ENCODE measurements around the gene RANGAP1. TPM values are rescaled to one million over a fixed set of nuclear protein-coding genes. Genes with fewer than 3 reads are reported as not detected.

The RANGAP1 gene
- polyA plus RNA-seq, 1 donor, result 40.3 TPM

DNA sequence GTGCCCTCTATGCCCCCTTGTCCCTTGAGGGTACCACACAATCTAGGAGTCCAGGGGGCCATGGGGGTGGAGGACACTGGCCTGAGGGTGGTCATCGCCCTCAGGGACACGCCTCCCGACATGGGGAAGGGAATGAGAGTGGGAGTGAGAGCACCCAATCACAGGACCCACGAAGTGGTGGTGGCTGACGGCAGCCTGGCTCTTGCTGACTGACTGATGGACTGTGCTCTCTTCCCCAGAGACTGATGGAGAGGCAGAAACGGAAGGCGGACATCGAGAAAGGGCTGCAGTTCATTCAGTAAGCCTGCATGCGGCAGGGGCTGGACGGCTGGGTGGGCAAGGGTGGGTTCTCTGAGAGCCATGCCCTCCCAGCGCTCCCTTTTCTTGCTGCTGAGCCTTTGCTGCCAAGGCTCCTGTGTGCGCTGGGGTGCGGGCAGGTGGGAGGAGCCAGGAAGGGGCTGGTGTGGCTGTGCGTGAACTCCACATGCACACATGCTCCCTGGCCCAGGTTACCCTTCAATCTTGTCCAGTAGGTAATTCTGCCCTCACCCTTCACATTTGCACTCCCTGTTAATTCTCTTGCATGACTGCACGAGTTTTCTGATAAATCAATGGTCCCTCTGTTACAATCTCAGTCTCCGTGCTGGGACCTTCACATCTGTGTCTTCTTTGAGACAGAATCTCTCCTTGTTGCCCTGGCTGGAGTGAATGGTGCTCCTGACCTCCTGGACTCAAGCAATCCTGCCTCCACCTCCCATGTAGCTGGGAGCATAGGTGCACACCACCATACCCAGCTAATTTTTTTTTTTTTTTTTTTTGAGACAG, 34.6 kb upstream of the RANGAP1 start:
- 82% methylated on average over 4 of the region's 16 CpGs for WGBS (ENCODE audit: insufficient coverage, low lambda C conversion rate)
- H3K4me1 ChIP-seq (ENCODE audit: control insufficient read depth, insufficient read depth, low read length), result peaks cover 5% of the 10 kb centered on the region
- H3K4me3 ChIP-seq (ENCODE audit: low read length), result no peak overlapping the region
- H3K9me3 ChIP-seq (ENCODE audit: control insufficient read depth, low read depth, low read length), result no peaks in the 10 kb centered on the region
- peaks cover 42% of the 10 kb centered on the region for H3K36me3 ChIP-seq (ENCODE audit: control insufficient read depth, insufficient read depth, low read length)
- no peak for DNase-seq
- H3K27ac ChIP-seq (ENCODE audit: low read length), result no peak overlapping the region
- H3K27me3 ChIP-seq (ENCODE audit: control insufficient read depth, insufficient read depth, low read length), result no peaks in the 10 kb centered on the region

- no peaks in the 10 kb centered on the region for H3K27me3 ChIP-seq (ENCODE audit: control insufficient read depth, insufficient read depth, low read length)
- no peaks in the 10 kb centered on the region for H3K9me3 ChIP-seq (ENCODE audit: control insufficient read depth, low read depth, low read length)
- H3K27ac ChIP-seq (ENCODE audit: low read length), result no peak overlapping the region
- no CpG with 5 or more reads among the region's 1 CpG for WGBS (ENCODE audit: insufficient coverage, low lambda C conversion rate)
- no peak overlapping the region for H3K4me3 ChIP-seq (ENCODE audit: low read length)
- H3K4me1 ChIP-seq (ENCODE audit: control insufficient read depth, insufficient read depth, low read length), result no peaks in the 10 kb centered on the region
- H3K36me3 ChIP-seq (ENCODE audit: control insufficient read depth, insufficient read depth, low read length), result peaks cover 12% of the 10 kb centered on the region
- no peak for DNase-seq
Measured at GRCh38 chr22:41315586-41315985, 29.6 kb upstream of the RANGAP1 start.

GRCh38 chr22:41314821-41315220, 28.8 kb upstream of the RANGAP1 start:
- 100% methylated on average over 1 of the region's 8 CpGs for WGBS (ENCODE audit: insufficient coverage, low lambda C conversion rate)
- H3K36me3 ChIP-seq (ENCODE audit: control insufficient read depth, insufficient read depth, low read length), result peaks cover 10% of the 10 kb centered on the region
- H3K4me3 ChIP-seq (ENCODE audit: low read length), result no peak overlapping the region
- H3K4me1 ChIP-seq (ENCODE audit: control insufficient read depth, insufficient read depth, low read length), result no peaks in the 10 kb centered on the region
- no peaks in the 10 kb centered on the region for H3K9me3 ChIP-seq (ENCODE audit: control insufficient read depth, low read depth, low read length)
- DNase-seq, result no peak
- H3K27me3 ChIP-seq (ENCODE audit: control insufficient read depth, insufficient read depth, low read length), result no peaks in the 10 kb centered on the region
- no peak overlapping the region for H3K27ac ChIP-seq (ENCODE audit: low read length)

- H3K36me3 ChIP-seq (ENCODE audit: control insufficient read depth, insufficient read depth, low read length), result peaks cover 15% of the 10 kb centered on the region
- H3K27me3 ChIP-seq (ENCODE audit: control insufficient read depth, insufficient read depth, low read length), result no peaks in the 10 kb centered on the region
- WGBS (ENCODE audit: insufficient coverage, low lambda C conversion rate), result no CpG with 5 or more reads among the region's 5 CpGs
- H3K27ac ChIP-seq (ENCODE audit: low read length), result no peak overlapping the region
- no peak overlapping the region for H3K4me3 ChIP-seq (ENCODE audit: low read length)
- no peak for DNase-seq
- no peaks in the 10 kb centered on the region for H3K9me3 ChIP-seq (ENCODE audit: control insufficient read depth, low read depth, low read length)
- H3K4me1 ChIP-seq (ENCODE audit: control insufficient read depth, insufficient read depth, low read length), result peaks cover 14% of the 10 kb centered on the region
Measured at GRCh38 chr22:41311487-41311886, 25.5 kb upstream of the RANGAP1 start.

DNA sequence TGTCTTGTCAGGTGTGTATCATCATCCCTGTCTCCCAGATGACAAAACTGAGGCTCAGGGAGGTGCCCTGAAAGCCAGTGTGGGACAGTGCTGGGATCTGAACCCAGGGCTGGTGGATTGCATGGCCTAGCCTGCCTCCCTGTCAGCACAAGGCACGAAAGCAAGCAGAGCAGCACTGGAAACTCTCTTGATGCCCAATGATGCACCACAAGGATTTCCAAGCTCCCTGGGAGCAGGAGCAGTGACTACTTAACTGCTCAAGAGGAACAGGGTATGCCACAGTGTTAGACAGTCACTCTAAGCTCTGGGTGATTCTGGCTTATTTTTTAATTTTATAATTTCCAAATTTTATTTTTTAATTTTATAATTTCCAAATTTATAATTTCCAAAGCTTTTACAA, 24.3 kb upstream of the RANGAP1 start:
- H3K27ac ChIP-seq (ENCODE audit: low read length), result no peak overlapping the region
- no peaks in the 10 kb centered on the region for H3K27me3 ChIP-seq (ENCODE audit: control insufficient read depth, insufficient read depth, low read length)
- no CpG with 5 or more reads among the region's 1 CpG for WGBS (ENCODE audit: insufficient coverage, low lambda C conversion rate)
- no peak overlapping the region for H3K4me3 ChIP-seq (ENCODE audit: low read length)
- no peaks in the 10 kb centered on the region for H3K9me3 ChIP-seq (ENCODE audit: control insufficient read depth, low read depth, low read length)
- peaks cover 12% of the 10 kb centered on the region for H3K36me3 ChIP-seq (ENCODE audit: control insufficient read depth, insufficient read depth, low read length)
- peaks cover 14% of the 10 kb centered on the region for H3K4me1 ChIP-seq (ENCODE audit: control insufficient read depth, insufficient read depth, low read length)
- DNase-seq, result no peak

DNA sequence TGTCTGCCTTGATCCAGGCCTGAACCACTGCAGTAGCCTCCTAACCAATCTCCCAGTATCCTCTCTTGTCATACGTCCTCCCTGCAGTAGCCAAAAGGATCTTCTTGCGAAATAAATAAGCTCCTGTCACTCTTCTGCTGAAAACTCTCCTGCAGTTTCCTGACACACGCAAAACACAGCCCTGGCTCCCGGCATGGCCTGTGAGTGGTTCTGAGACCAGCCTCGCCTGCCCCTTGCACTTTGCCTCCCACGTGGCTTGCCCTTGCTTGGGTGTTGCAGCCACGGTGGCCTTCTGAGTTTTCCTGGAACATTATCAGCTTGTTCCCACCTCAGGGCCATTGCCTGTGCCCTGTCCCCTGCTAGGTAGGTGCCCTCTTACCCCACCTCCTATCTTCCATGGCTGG, 22.6 kb upstream of the RANGAP1 start:
- peak overlapping the region; percentile 65 for H3K27ac ChIP-seq (ENCODE audit: low read length)
- no peaks in the 10 kb centered on the region for H3K27me3 ChIP-seq (ENCODE audit: control insufficient read depth, insufficient read depth, low read length)
- H3K4me3 ChIP-seq (ENCODE audit: low read length), result no peak overlapping the region
- H3K9me3 ChIP-seq (ENCODE audit: control insufficient read depth, low read depth, low read length), result no peaks in the 10 kb centered on the region
- peak; percentile 91 to 96 for DNase-seq
- H3K4me1 ChIP-seq (ENCODE audit: control insufficient read depth, insufficient read depth, low read length), result peaks cover 22% of the 10 kb centered on the region
- WGBS (ENCODE audit: insufficient coverage, low lambda C conversion rate), result no CpG with 5 or more reads among the region's 7 CpGs
- H3K36me3 ChIP-seq (ENCODE audit: control insufficient read depth, insufficient read depth, low read length), result peaks cover 11% of the 10 kb centered on the region

- Histone ChIP-seq H3K4me3 (ENCODE audit: low read length) (no peak overlapping the region), H3K27ac (ENCODE audit: low read length) (peak overlapping the region; percentile 65), H3K9me3 (ENCODE audit: control insufficient read depth, low read depth, low read length) (no peaks in the 10 kb centered on the region), H3K27me3 (ENCODE audit: control insufficient read depth, insufficient read depth, low read length) (no peaks in the 10 kb centered on the region), H3K4me1 (ENCODE audit: control insufficient read depth, insufficient read depth, low read length) (peaks cover 25% of the 10 kb centered on the region), H3K36me3 (ENCODE audit: control insufficient read depth, insufficient read depth, low read length) (peaks cover 11% of the 10 kb centered on the region)
- no peak for DNase-seq
- no CpG with 5 or more reads among the region's 3 CpGs for WGBS (ENCODE audit: insufficient coverage, low lambda C conversion rate)
Measured at GRCh38 chr22:41308054-41308453, 22.1 kb upstream of the RANGAP1 start.

GRCh38 chr22:41305646-41306045, 19.7 kb upstream of the RANGAP1 start:
- Histone ChIP-seq H3K4me1 (ENCODE audit: control insufficient read depth, insufficient read depth, low read length) (peaks cover 33% of the 10 kb centered on the region), H3K9me3 (ENCODE audit: control insufficient read depth, low read depth, low read length) (no peaks in the 10 kb centered on the region), H3K27ac (ENCODE audit: low read length) (no peak overlapping the region), H3K27me3 (ENCODE audit: control insufficient read depth, insufficient read depth, low read length) (no peaks in the 10 kb centered on the region), H3K36me3 (ENCODE audit: control insufficient read depth, insufficient read depth, low read length) (peaks cover 11% of the 10 kb centered on the region), H3K4me3 (ENCODE audit: low read length) (no peak overlapping the region)
- no CpG with 5 or more reads among the region's 4 CpGs for WGBS (ENCODE audit: insufficient coverage, low lambda C conversion rate)
- no peak for DNase-seq

DNA sequence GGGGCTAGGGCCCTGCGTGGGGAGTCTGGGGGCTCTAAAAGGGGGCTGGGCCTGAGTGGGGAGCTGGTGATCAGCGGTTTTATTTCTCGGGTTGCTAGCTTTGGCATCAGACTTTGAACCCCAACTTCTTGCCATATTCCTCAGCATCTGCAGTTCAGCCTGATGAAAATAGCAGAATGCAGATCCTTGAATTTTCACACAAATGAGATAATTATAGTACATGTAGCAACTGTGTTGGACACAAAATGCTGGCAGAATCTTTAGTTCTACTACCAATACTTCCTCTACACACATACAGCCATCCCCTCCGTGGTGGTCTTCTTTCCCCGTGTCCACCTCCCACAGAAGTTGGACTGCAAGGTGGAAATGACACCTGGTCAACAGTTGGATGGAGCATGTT, 16.8 kb upstream of the RANGAP1 start:
- H3K4me1 ChIP-seq (ENCODE audit: control insufficient read depth, insufficient read depth, low read length), result peaks cover 28% of the 10 kb centered on the region
- H3K9me3 ChIP-seq (ENCODE audit: control insufficient read depth, low read depth, low read length), result no peaks in the 10 kb centered on the region
- no peaks in the 10 kb centered on the region for H3K27me3 ChIP-seq (ENCODE audit: control insufficient read depth, insufficient read depth, low read length)
- peak overlapping the region; percentile 37 for H3K27ac ChIP-seq (ENCODE audit: low read length)
- peaks cover 8% of the 10 kb centered on the region for H3K36me3 ChIP-seq (ENCODE audit: control insufficient read depth, insufficient read depth, low read length)
- DNase-seq, result no peak
- no CpG with 5 or more reads among the region's 5 CpGs for WGBS (ENCODE audit: insufficient coverage, low lambda C conversion rate)
- H3K4me3 ChIP-seq (ENCODE audit: low read length), result peak overlapping the region; percentile 99

DNA sequence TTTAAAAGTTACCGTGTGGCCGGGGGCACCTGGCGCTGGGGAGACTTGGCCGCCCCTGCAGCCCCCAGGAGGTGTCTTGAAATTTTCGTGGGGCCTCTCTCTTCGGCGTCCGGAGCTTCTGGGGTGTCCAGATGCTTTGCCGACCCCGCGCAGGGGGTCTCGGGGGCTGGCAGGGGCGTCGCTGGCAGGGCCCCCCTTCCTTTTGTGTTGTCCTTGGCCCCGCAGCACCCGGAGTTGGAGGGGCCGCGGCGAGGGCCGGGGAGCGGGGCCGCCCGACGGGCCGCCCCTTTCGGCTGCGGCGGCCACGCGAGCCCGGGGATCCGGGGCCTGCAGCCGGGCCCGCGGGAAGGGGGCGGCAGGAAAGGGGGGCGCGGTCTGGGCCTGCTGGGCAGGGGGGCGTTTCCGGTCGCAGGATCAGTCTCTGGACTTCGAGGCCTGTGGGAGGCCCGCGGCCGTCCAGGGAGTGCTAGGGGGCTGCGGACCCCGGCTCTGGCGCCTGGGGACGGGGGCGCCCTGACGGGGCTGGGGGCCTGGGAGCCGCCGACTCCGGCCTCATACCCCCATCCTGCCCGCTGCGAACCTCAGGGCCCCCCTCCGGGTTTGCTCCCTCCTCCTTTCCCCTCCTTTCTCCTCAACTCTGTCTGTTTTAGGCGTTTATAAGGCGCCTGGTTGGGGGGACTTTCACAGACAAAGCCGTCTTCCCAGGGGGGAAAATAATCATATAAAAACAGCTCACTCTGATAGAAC, 16.2 kb upstream of the RANGAP1 start:
- no CpG with 5 or more reads among the region's 60 CpGs for WGBS (ENCODE audit: insufficient coverage, low lambda C conversion rate)
- H3K4me1 ChIP-seq (ENCODE audit: control insufficient read depth, insufficient read depth, low read length), result peaks cover 22% of the 10 kb centered on the region
- H3K36me3 ChIP-seq (ENCODE audit: control insufficient read depth, insufficient read depth, low read length), result peaks cover 3% of the 10 kb centered on the region
- H3K27ac ChIP-seq (ENCODE audit: low read length), result peak overlapping the region; percentile 76
- DNase-seq, result no peak
- H3K27me3 ChIP-seq (ENCODE audit: control insufficient read depth, insufficient read depth, low read length), result no peaks in the 10 kb centered on the region
- peak overlapping the region; percentile 99 for H3K4me3 ChIP-seq (ENCODE audit: low read length)
- no peaks in the 10 kb centered on the region for H3K9me3 ChIP-seq (ENCODE audit: control insufficient read depth, low read depth, low read length)
